GM12878 (cell line): ENCODE data around the gene RGL1. TPM values are rescaled to one million over a fixed set of nuclear protein-coding genes. Genes with fewer than 3 reads are reported as not detected.

ENCODE experiments used
- ATAC-seq: fragments of 200-7000 bp; cut with Tn5 transposase; 3 replicates; pipeline ENCODE4 v1.9.1; 2020; ENCODE audit warnings: mild to moderate bottlenecking, moderate library complexity
- BruUV-seq: library from RNA; stranded (reverse); fragments of 400-500 nt; replicated peaks from 2 replicates; lab custom pipeline; 2021; lab: Mats Ljungman, UMichigan
- CTCF ChIA-PET: fragments of 300-600 bp; sonication (Branson Sonifier 250); formaldehyde crosslinking; extraction: SDS; loops from one replicate; lab custom pipeline; 2021; ENCODE audit warnings: inconsistent platforms; lab: Yijun Ruan, JAX
- POLR2A ChIA-PET: fragments of 350-600 bp; formaldehyde crosslinking; extraction: SDS; loops from one replicate; lab custom pipeline; 2021; ENCODE audit warnings: inconsistent platforms; lab: Charles Lee
- RAD21 ChIA-PET: fragments of 300-600 bp; sonication (Branson Sonifier 250); formaldehyde crosslinking; loops from one replicate; lab custom pipeline; 2023; ENCODE audit warnings: antibody characterized with exemption; ENCODE audit not compliant: unreplicated experiment; lab: Charles Lee
- SMC1A ChIA-PET: fragments of 300-600 bp; sonication (Branson Sonifier 250); formaldehyde crosslinking; loops from one replicate; lab custom pipeline; 2023; ENCODE audit not compliant: unreplicated experiment, uncharacterized antibody; lab: Charles Lee
- DNase-seq: peaks from one replicate; pipeline ENCODE4 v3.0.0-alpha.2; 2011; ENCODE audit warnings: low read depth, low spot score
- FAIRE-seq: peaks from 3 replicates; lab custom pipeline; 2011; peaks lifted over from hg19 to GRCh38; lab: Jason Lieb, UNC
- H2AFZ ChIP-seq: 2 replicates; pipeline ENCODE4 v1.6.0; 2011; ENCODE audit warnings: low read depth, low read length, control low read depth; ENCODE audit not compliant: control insufficient read depth
- H3K27ac ChIP-seq: 2 replicates; pipeline ENCODE4 v1.5.1; 2011; ENCODE audit warnings: control low read depth; ENCODE audit not compliant: control insufficient read depth, insufficient read depth
- H3K27me3 ChIP-seq, 2 experiments: replicated peaks in 1 of 2; 2 replicates each; pipeline versions ENCODE4 v1.6.0 to v1.6.1; 2011; ENCODE audit warnings: low read length in 1 of 2; ENCODE audit not compliant: control insufficient read depth in 2 of 2, insufficient read depth in 2 of 2
- H3K36me3 ChIP-seq, 2 experiments: 2 replicates each; pipeline ENCODE4 v1.5.1; 2011; ENCODE audit warnings: low read length in 1 of 2; ENCODE audit not compliant: control insufficient read depth in 2 of 2, insufficient read depth in 2 of 2
- H3K4me1 ChIP-seq: 2 replicates; pipeline ENCODE4 v1.6.1; 2011; ENCODE audit warnings: mild to moderate bottlenecking, low read length, moderate library complexity, mixed read lengths; ENCODE audit not compliant: control insufficient read depth, insufficient read depth
- H3K4me2 ChIP-seq: 2 replicates; pipeline ENCODE4 v1.6.0; 2011; ENCODE audit warnings: control low read depth; ENCODE audit not compliant: control insufficient read depth, insufficient read depth
- H3K4me3 ChIP-seq: fragments of 200-600 bp; sonication (generic); 2 replicates; pipeline ENCODE4 v1.5.1; 2016
- H3K79me2 ChIP-seq: 2 replicates; pipeline ENCODE4 v1.6.0; 2011; ENCODE audit warnings: low read length; ENCODE audit not compliant: control insufficient read depth, insufficient read depth
- H3K9ac ChIP-seq: 2 replicates; pipeline ENCODE4 v1.8.0; 2011; ENCODE audit warnings: low read length, control low read depth, mixed read lengths; ENCODE audit not compliant: control insufficient read depth, insufficient read depth
- H3K9me3 ChIP-seq: replicated peaks from 3 replicates; pipeline ENCODE4 v1.5.1; 2011; ENCODE audit warnings: mild to moderate bottlenecking, low read length; ENCODE audit not compliant: control insufficient read depth, insufficient read depth
- H4K20me1 ChIP-seq: 2 replicates; pipeline ENCODE4 v1.6.0; 2011; ENCODE audit not compliant: control insufficient read depth, insufficient read depth
- IKZF2 ChIP-seq, 2 experiments: fragments of 450-650 bp; IDR thresholded peaks; 2 replicates each; pipeline ENCODE4 v1.6.1; 2017; ENCODE audit warnings: mild to moderate bottlenecking in 2 of 2, moderate library complexity in 2 of 2
- PAX8 ChIP-seq: fragments of 450-650 bp; IDR thresholded peaks from 2 replicates; pipeline ENCODE4 v1.6.1; 2017; ENCODE audit warnings: mild to moderate bottlenecking, moderate library complexity
- ZNF384 ChIP-seq: IDR thresholded peaks from 2 replicates; pipeline ENCODE4 v1.6.1; 2012; ENCODE audit warnings: low read depth, mild to moderate bottlenecking, low read length, improper control_type of control experiment, borderline replicate concordance
- WGBS: methylation state at CpG from one replicate; pipeline ENCODE4 v1.1.6; 2016; ENCODE audit warnings: low lambda C conversion rate; ENCODE audit not compliant: insufficient replicate concordance, insufficient coverage; ENCODE audit errors: missing lambda C conversion rate; 5-methylcytosine and 5-hydroxymethylcytosine counted together
- in situ Hi-C: fragments of 300-500 bp; cut with MboI; formaldehyde crosslinking; loops from 9 replicates; pipeline ENCODE4 v1.14.3; 2018; ENCODE audit warnings: mixed read lengths
- intact Hi-C: fragments of 100-400 bp; cut with micrococcal nuclease; formaldehyde crosslinking; loops from one replicate; pipeline ENCODE4 v1.14.2; 2022; ENCODE audit not compliant: unreplicated experiment
- polyA plus RNA-seq, 11 experiments: library from polyadenylated mRNA; depleted of rRNA in 4 of 11; unstranded in 6 of 11; stranded (reverse) in 5 of 11; fragments of >200 nt; fragmentation: Nextera tagmentation in 4 of 11; fragmentation: Illumina TruSeq in 1 of 11; extraction: Ambion mirVana in 4 of 11; extraction: Trizol in 1 of 11; gene quantifications; 1 replicate in 1 of 11; 2 replicates in 10 of 11; pipeline versions ENCODE4 v1.2.1 to v1.2.3, GENCODE V29; 2011 to 2016; ENCODE audit warnings: inconsistent platforms in 2 of 11, missing spikeins in 2 of 11, low read depth in 1 of 11
- total RNA-seq, 4 experiments: library from RNA; depleted of rRNA in 3 of 4; stranded (reverse); fragments of >200 nt in 3 of 4; fragmentation: Illumina TruSeq in 1 of 4; extraction: Trizol in 1 of 4; gene quantifications; 2 replicates each; pipeline versions ENCODE4 v1.2.1 to v1.2.3, GENCODE V29; 2013 to 2021
- TF ChIP-seq, protein P1 (sequence below): fragments of 450-650 bp; IDR thresholded peaks from 2 replicates; pipeline ENCODE4 v1.6.1; 2016; ENCODE audit warnings: mild to moderate bottlenecking, moderate library complexity, borderline replicate concordance

RGL1 gene
- total and polyA plus RNA-seq, 10 of the 15 experiments (the other 5 are each of a cell fraction or from before 2014, with no cell fraction given): 8.1 to 25.0 (median 19.0) TPM

DNA sequence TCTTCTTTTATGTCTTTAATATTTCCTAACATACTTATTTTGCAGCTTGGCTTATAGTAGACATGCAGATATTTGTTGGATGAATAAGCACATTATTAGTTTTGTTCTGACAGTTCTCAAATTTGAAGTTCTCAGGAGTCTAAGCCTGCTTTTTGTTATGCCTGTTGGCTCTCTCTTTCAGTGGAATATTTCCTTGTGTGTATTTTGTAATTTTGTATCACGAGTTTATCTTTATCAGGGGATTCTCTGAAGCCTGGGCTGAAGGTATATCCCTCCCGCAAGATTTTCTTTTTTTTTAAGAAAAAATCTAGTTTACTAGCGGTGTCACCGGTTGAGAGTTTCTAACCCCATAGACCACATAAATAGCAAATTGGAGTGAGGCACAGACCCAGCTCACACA, 105.9 kb downstream of the RGL1 start:
- H4K20me1 ChIP-seq: no peaks in the 10 kb centered on the region
- SMC1A ChIA-PET: interaction anchor here (0.7 to 2.5 kb wide), 23 partner anchors 8 to 319 kb away, joined by 3 to 34 read pairs (median 5); partner anchors contain the start of gene APOBEC4
- H3K27me3 ChIP-seq: no peaks in the 10 kb centered on the region
- H3K4me2 ChIP-seq: peak overlapping the region; percentile 73
- TF ChIP-seq, protein P1, sequence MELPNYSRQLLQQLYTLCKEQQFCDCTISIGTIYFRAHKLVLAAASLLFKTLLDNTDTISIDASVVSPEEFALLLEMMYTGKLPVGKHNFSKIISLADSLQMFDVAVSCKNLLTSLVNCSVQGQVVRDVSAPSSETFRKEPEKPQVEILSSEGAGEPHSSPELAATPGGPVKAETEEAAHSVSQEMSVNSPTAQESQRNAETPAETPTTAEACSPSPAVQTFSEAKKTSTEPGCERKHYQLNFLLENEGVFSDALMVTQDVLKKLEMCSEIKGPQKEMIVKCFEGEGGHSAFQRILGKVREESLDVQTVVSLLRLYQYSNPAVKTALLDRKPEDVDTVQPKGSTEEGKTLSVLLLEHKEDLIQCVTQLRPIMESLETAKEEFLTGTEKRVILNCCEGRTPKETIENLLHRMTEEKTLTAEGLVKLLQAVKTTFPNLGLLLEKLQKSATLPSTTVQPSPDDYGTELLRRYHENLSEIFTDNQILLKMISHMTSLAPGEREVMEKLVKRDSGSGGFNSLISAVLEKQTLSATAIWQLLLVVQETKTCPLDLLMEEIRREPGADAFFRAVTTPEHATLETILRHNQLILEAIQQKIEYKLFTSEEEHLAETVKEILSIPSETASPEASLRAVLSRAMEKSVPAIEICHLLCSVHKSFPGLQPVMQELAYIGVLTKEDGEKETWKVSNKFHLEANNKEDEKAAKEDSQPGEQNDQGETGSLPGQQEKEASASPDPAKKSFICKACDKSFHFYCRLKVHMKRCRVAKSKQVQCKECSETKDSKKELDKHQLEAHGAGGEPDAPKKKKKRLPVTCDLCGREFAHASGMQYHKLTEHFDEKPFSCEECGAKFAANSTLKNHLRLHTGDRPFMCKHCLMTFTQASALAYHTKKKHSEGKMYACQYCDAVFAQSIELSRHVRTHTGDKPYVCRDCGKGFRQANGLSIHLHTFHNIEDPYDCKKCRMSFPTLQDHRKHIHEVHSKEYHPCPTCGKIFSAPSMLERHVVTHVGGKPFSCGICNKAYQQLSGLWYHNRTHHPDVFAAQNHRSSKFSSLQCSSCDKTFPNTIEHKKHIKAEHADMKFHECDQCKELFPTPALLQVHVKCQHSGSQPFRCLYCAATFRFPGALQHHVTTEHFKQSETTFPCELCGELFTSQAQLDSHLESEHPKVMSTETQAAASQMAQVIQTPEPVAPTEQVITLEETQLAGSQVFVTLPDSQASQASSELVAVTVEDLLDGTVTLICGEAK: peak; percentile 8; the same call in 1 of the 2 replicates
- TF ChIP-seq PAX8 (0 out of 2 replicates have a peak, but pooled peaks have one; percentile 34), ZNF384 (peak; percentile 34; the same call in 1 of the 2 replicates), IKZF2 (IDR thresholded peaks at IDR 0.05) (no peak)
- FAIRE-seq (no peak), DNase-seq (no peak), ATAC-seq (no peak; the same call in 1 of the 3 replicates)
- peak overlapping the region; percentile 72 for H3K9ac ChIP-seq
- peaks cover 6% of the 10 kb centered on the region; the same call in 1 of the 2 replicates for H3K79me2 ChIP-seq
- POLR2A ChIA-PET: interaction anchor here (0.6 to 2.0 kb wide), 10 partner anchors 9 to 318 kb away, joined by 3 to 13 read pairs (median 4); partner anchors contain the start of gene ARPC5
- peaks cover 19 to 58% of the 10 kb centered on the region in 2 experiments for H3K36me3 ChIP-seq
- RAD21 ChIA-PET: interaction anchor here (0.8 to 8.8 kb wide), 14 partner anchors 9 to 307 kb away, joined by 3 to 299 read pairs (median 8); partner anchors contain the start of genes APOBEC4 and RGL1
- H3K9me3 ChIP-seq: no peaks in the 10 kb centered on the region
- no peak overlapping the region; the same call in 1 of the 2 replicates for H3K4me3 ChIP-seq
- BruUV-seq: TSS peak; percentile 91
- peak overlapping the region; percentile 35; the same call in 1 of the 2 replicates for H2AFZ ChIP-seq
- H3K27ac ChIP-seq: peak overlapping the region; percentile 100
- H3K4me1 ChIP-seq: peaks cover 51% of the 10 kb centered on the region
- CTCF ChIA-PET: interaction anchor here (0.6 to 4.0 kb wide), 16 partner anchors 9 to 301 kb away, joined by 3 to 36 read pairs (median 6); partner anchors contain the start of genes APOBEC4 and RGL1
- in situ Hi-C loops (loop anchor here (5.0 kb wide), 1 partner anchor 259 kb away; the partner anchor contains the start of gene APOBEC4), intact Hi-C loops (loop anchor here (1.0 to 10.0 kb wide), 7 partner anchors 14 to 439 kb away; partner anchors contain the start of genes ARPC5 and SMG7)
- 58% methylated on average over 4 of the region's 4 CpGs for WGBS
